ENCODE data around the gene MACROD2.

GRCh38 chr20:15251171-15251570 is 1255.9 kb downstream of the MACROD2 start:
- TF ChIP-seq EZH2 (IDR thresholded peaks at IDR 0.05; ENCODE audit: borderline replicate concordance, low read depth, low read length, poor library complexity, severe bottlenecking) (no peak), CTCF (conservative IDR thresholded peaks at IDR 0.05; ENCODE audit: low read depth, low read length) (no peak)
